GM18508 (cell line): ENCODE measurements around the gene LIFR.
"Not testable (repeated sequence)": the region's sequence is repeated elsewhere in the genome, so short reads cannot be mapped to it uniquely, and the experiment has no call there.

Source experiments
- ATAC-seq: cut with Tn5 transposase; IDR thresholded peaks from one replicate; pipeline ENCODE4 v1.9.1; 2021; ENCODE audit warnings: moderate number of reproducible peaks; ENCODE audit not compliant: insufficient read depth, unreplicated experiment

The LIFR gene

GRCh38 chr5:38528162-38528703 is 28.2 kb downstream of the LIFR start:
- ATAC-seq: no peak

GRCh38 chr5:38527475-38527874 is 29.0 kb downstream of the LIFR start:
- ATAC-seq: no peak

GRCh38 chr5:38524022-38524421 is 32.4 kb downstream of the LIFR start:
- ATAC-seq: no peak

GRCh38 chr5:38519476-38519875 is 37.0 kb downstream of the LIFR start:
- ATAC-seq: no peak

- no peak for ATAC-seq
Observed at GRCh38 chr5:38518341-38518740, 38.1 kb downstream of the LIFR start.

GRCh38 chr5:38516649-38517048 is 39.8 kb downstream of the LIFR start:
- not testable (repeated sequence) for ATAC-seq

GRCh38 chr5:38515646-38516045 is 40.8 kb downstream of the LIFR start:
- no peak for ATAC-seq

GRCh38 chr5:38515092-38515491 is 41.4 kb downstream of the LIFR start:
- no peak for ATAC-seq

GRCh38 chr5:38509185-38509584 is 47.3 kb downstream of the LIFR start:
- no peak for ATAC-seq

GRCh38 chr5:38506302-38506701 is 50.1 kb downstream of the LIFR start:
- no peak for ATAC-seq

- ATAC-seq: no peak
Observed at GRCh38 chr5:38500573-38501260, 55.7 kb downstream of the LIFR start.

GRCh38 chr5:38497946-38498345 is 58.5 kb downstream of the LIFR start:
- ATAC-seq: no peak

GRCh38 chr5:38494763-38495162 is 61.7 kb downstream of the LIFR start:
- ATAC-seq: no peak

GRCh38 chr5:38494175-38494574 is 62.3 kb downstream of the LIFR start:
- no peak for ATAC-seq

- no peak for ATAC-seq
Observed at GRCh38 chr5:38483805-38484398, 72.5 kb downstream of the LIFR start.

GRCh38 chr5:38479315-38479904 is 77.0 kb downstream of the LIFR start:
- no peak for ATAC-seq

- ATAC-seq: no peak
Observed at GRCh38 chr5:38478878-38479277, 77.6 kb downstream of the LIFR start.

GRCh38 chr5:38478166-38478565 is 78.3 kb downstream of the LIFR start:
- no peak for ATAC-seq

- no peak for ATAC-seq
Observed at GRCh38 chr5:38473008-38473407, 83.4 kb downstream of the LIFR start.

GRCh38 chr5:38472541-38472940 is 83.9 kb downstream of the LIFR start:
- ATAC-seq: no peak

GRCh38 chr5:38471709-38472108 is 84.7 kb downstream of the LIFR start:
- ATAC-seq: no peak
